ENCODE results near the gene PLXDC1. TPM values are rescaled to one million over a fixed set of nuclear protein-coding genes. Genes with fewer than 3 reads are reported as not detected.

Gene PLXDC1
- total RNA-seq, 2 experiments from 2014 or later: 7.2 to 7.3 TPM

GRCh38 chr17:39110435-39111136 is 40.9 kb downstream of the PLXDC1 start:
- ChIA-PET POLR2A (no interaction called here), CTCF (no interaction called here)
- Mint-ChIP-seq H3K4me1 (no peaks in the 10 kb centered on the region), H3K27ac (no peak overlapping the region), H3K9me3 (no peaks in the 10 kb centered on the region), H3K27me3 (peaks cover 8% of the 10 kb centered on the region), H3K4me3 (no peak overlapping the region), H3K36me3 (ENCODE audit: low read depth) (no peaks in the 10 kb centered on the region)
- no peak for DNase-seq

GRCh38 chr17:39108461-39109375 is 42.7 kb downstream of the PLXDC1 start:
- H3K36me3 Mint-ChIP-seq (ENCODE audit: low read depth): no peaks in the 10 kb centered on the region
- H3K4me1 Mint-ChIP-seq: no peaks in the 10 kb centered on the region
- POLR2A ChIA-PET: no interaction called here

GRCh38 chr17:39107973-39108372 is 43.5 kb downstream of the PLXDC1 start:
- no peak overlapping the region for H3K4me3 Mint-ChIP-seq
- no peaks in the 10 kb centered on the region for H3K4me1 Mint-ChIP-seq
- no peak overlapping the region for H3K27ac Mint-ChIP-seq
- CTCF ChIA-PET: no interaction called here
- DNase-seq: no peak
- no peaks in the 10 kb centered on the region for H3K36me3 Mint-ChIP-seq (ENCODE audit: low read depth)
- no peaks in the 10 kb centered on the region for H3K9me3 Mint-ChIP-seq
- H3K27me3 Mint-ChIP-seq: peaks cover 7% of the 10 kb centered on the region
- POLR2A ChIA-PET: no interaction called here

More at GRCh38 chr17:39108461-39109375, 42.7 kb downstream of the PLXDC1 start:
- H3K4me3 Mint-ChIP-seq: no peak overlapping the region
- no peak overlapping the region for H3K27ac Mint-ChIP-seq
- H3K9me3 Mint-ChIP-seq: no peaks in the 10 kb centered on the region
- no peak for DNase-seq
- H3K27me3 Mint-ChIP-seq: peaks cover 7% of the 10 kb centered on the region
- CTCF ChIA-PET: no interaction called here

- CTCF ChIA-PET: no interaction called here
- no peak overlapping the region for H3K27ac Mint-ChIP-seq
- no peak overlapping the region for H3K4me3 Mint-ChIP-seq
- H3K4me1 Mint-ChIP-seq: no peaks in the 10 kb centered on the region
- no peak for DNase-seq
- POLR2A ChIA-PET: no interaction called here
- H3K9me3 Mint-ChIP-seq: no peaks in the 10 kb centered on the region
- H3K27me3 Mint-ChIP-seq: peaks cover 7% of the 10 kb centered on the region
- no peaks in the 10 kb centered on the region for H3K36me3 Mint-ChIP-seq (ENCODE audit: low read depth)
These were observed 44.3 kb downstream of the PLXDC1 start for GRCh38 chr17:39107155-39107554.

GRCh38 chr17:39105705-39106104 is 45.7 kb downstream of the PLXDC1 start:
- Mint-ChIP-seq H3K4me1 (no peaks in the 10 kb centered on the region), H3K27ac (no peak overlapping the region), H3K36me3 (ENCODE audit: low read depth) (no peaks in the 10 kb centered on the region), H3K4me3 (no peak overlapping the region), H3K9me3 (no peaks in the 10 kb centered on the region), H3K27me3 (peaks cover 7% of the 10 kb centered on the region)
- ChIA-PET POLR2A (no interaction called here), CTCF (no interaction called here)
- no peak for DNase-seq

- POLR2A ChIA-PET: no interaction called here
- Mint-ChIP-seq H3K36me3 (ENCODE audit: low read depth) (no peaks in the 10 kb centered on the region), H3K4me1 (no peaks in the 10 kb centered on the region), H3K27ac (no peak overlapping the region), H3K27me3 (peaks cover 7% of the 10 kb centered on the region), H3K9me3 (no peaks in the 10 kb centered on the region), H3K4me3 (no peak overlapping the region)
- no peak for DNase-seq
- CTCF ChIA-PET: interaction anchor here (1.5 kb wide), 1 partner anchor 370 kb away, joined by 4 read pairs; no protein-coding TSS in a partner anchor
These were observed 46.8 kb downstream of the PLXDC1 start for GRCh38 chr17:39104657-39105056.

GRCh38 chr17:39104046-39104445 is 47.4 kb downstream of the PLXDC1 start:
- no peak overlapping the region for H3K27ac Mint-ChIP-seq
- POLR2A ChIA-PET: no interaction called here
- CTCF ChIA-PET: interaction anchor here (1.5 kb wide), 1 partner anchor 369 kb away, joined by 4 read pairs; no protein-coding TSS in a partner anchor

GRCh38 chr17:39101091-39101490 is 50.3 kb downstream of the PLXDC1 start:
- peaks cover 16% of the 10 kb centered on the region for H3K4me1 Mint-ChIP-seq
- no peaks in the 10 kb centered on the region for H3K9me3 Mint-ChIP-seq
- no peaks in the 10 kb centered on the region for H3K36me3 Mint-ChIP-seq (ENCODE audit: low read depth)
- POLR2A ChIA-PET: no interaction called here
- CTCF ChIA-PET: interaction anchor here (1.4 kb wide), 1 partner anchor 51 kb away, joined by 4 read pairs; the partner anchor contains the start of gene PLXDC1
- H3K27ac Mint-ChIP-seq: no peak overlapping the region
- no peak overlapping the region for H3K4me3 Mint-ChIP-seq
- DNase-seq: no peak
- peaks cover 3% of the 10 kb centered on the region for H3K27me3 Mint-ChIP-seq

More at GRCh38 chr17:39104046-39104445, 47.4 kb downstream of the PLXDC1 start:
- H3K27me3 Mint-ChIP-seq: peaks cover 7% of the 10 kb centered on the region
- H3K4me3 Mint-ChIP-seq: no peak overlapping the region
- H3K36me3 Mint-ChIP-seq (ENCODE audit: low read depth): no peaks in the 10 kb centered on the region
- DNase-seq: no peak
- no peaks in the 10 kb centered on the region for H3K9me3 Mint-ChIP-seq
- no peaks in the 10 kb centered on the region for H3K4me1 Mint-ChIP-seq

- no peak for DNase-seq
- no peak overlapping the region for H3K27ac Mint-ChIP-seq
- no peaks in the 10 kb centered on the region for H3K36me3 Mint-ChIP-seq (ENCODE audit: low read depth)
- no peaks in the 10 kb centered on the region for H3K9me3 Mint-ChIP-seq
- H3K4me3 Mint-ChIP-seq: no peak overlapping the region
- peaks cover 22% of the 10 kb centered on the region for H3K4me1 Mint-ChIP-seq
- CTCF ChIA-PET: interaction anchor here (1.4 kb wide), 1 partner anchor 51 kb away, joined by 4 read pairs; the partner anchor contains the start of gene PLXDC1
- H3K27me3 Mint-ChIP-seq: peaks cover 2% of the 10 kb centered on the region
- POLR2A ChIA-PET: no interaction called here
These were observed 50.9 kb downstream of the PLXDC1 start for GRCh38 chr17:39100530-39100929.

- Mint-ChIP-seq H3K36me3 (ENCODE audit: low read depth) (no peaks in the 10 kb centered on the region), H3K27me3 (no peaks in the 10 kb centered on the region), H3K9me3 (no peaks in the 10 kb centered on the region), H3K27ac (no peak overlapping the region), H3K4me1 (peaks cover 29% of the 10 kb centered on the region), H3K4me3 (no peak overlapping the region)
- ChIA-PET POLR2A (no interaction called here), CTCF (interaction anchor here (1.4 kb wide), 1 partner anchor 52 kb away, joined by 4 read pairs; the partner anchor contains the start of gene PLXDC1)
- DNase-seq: no peak
These were observed 51.7 kb downstream of the PLXDC1 start for GRCh38 chr17:39099663-39100286.

- H3K4me3 Mint-ChIP-seq: no peak overlapping the region
- no peaks in the 10 kb centered on the region for H3K9me3 Mint-ChIP-seq
- H3K27ac Mint-ChIP-seq: no peak overlapping the region
- ChIA-PET CTCF (interaction anchor here (1.7 kb wide), 1 partner anchor 116 kb away, joined by 5 read pairs; no protein-coding TSS in a partner anchor), POLR2A (no interaction called here)
- no peaks in the 10 kb centered on the region for H3K36me3 Mint-ChIP-seq (ENCODE audit: low read depth)
- DNase-seq: no peak
- no peaks in the 10 kb centered on the region for H3K27me3 Mint-ChIP-seq
- peaks cover 40% of the 10 kb centered on the region for H3K4me1 Mint-ChIP-seq
These were observed 52.8 kb downstream of the PLXDC1 start for GRCh38 chr17:39098588-39098987.

- no peaks in the 10 kb centered on the region for H3K9me3 Mint-ChIP-seq
- DNase-seq: no peak
- ChIA-PET POLR2A (no interaction called here), CTCF (interaction anchor here (0.7 to 1.7 kb wide), 3 partner anchors 115 to 139 kb away, joined by 3 to 5 read pairs (median 5); no protein-coding TSS in a partner anchor)
- no peaks in the 10 kb centered on the region for H3K36me3 Mint-ChIP-seq (ENCODE audit: low read depth)
- peaks cover 47% of the 10 kb centered on the region for H3K4me1 Mint-ChIP-seq
- peak overlapping the region; percentile 96 for H3K27ac Mint-ChIP-seq
- no peaks in the 10 kb centered on the region for H3K27me3 Mint-ChIP-seq
- H3K4me3 Mint-ChIP-seq: no peak overlapping the region
These were observed 53.9 kb downstream of the PLXDC1 start for GRCh38 chr17:39097537-39097936.

- DNase-seq: no peak
- POLR2A ChIA-PET: no interaction called here
- Mint-ChIP-seq H3K4me1 (peaks cover 51% of the 10 kb centered on the region), H3K4me3 (no peak overlapping the region), H3K27me3 (no peaks in the 10 kb centered on the region), H3K9me3 (no peaks in the 10 kb centered on the region), H3K27ac (peak overlapping the region; percentile 96), H3K36me3 (ENCODE audit: low read depth) (no peaks in the 10 kb centered on the region)
- CTCF ChIA-PET: no interaction called here
These were observed 54.3 kb downstream of the PLXDC1 start for GRCh38 chr17:39097150-39097519.

All from activated CD4-positive, alpha-beta memory T cell treated with anti-CD3 and anti-CD28 coated beads, Interleukin-2, amount 10 ng/mL, durations not matched to agents 7 days and 5 days (primary cell).